ENCODE measurements around the gene TEX26.
A peak's percentile ranks its signal among the peaks of the same experiment; 100 is the strongest.

TEX26 gene

DNA sequence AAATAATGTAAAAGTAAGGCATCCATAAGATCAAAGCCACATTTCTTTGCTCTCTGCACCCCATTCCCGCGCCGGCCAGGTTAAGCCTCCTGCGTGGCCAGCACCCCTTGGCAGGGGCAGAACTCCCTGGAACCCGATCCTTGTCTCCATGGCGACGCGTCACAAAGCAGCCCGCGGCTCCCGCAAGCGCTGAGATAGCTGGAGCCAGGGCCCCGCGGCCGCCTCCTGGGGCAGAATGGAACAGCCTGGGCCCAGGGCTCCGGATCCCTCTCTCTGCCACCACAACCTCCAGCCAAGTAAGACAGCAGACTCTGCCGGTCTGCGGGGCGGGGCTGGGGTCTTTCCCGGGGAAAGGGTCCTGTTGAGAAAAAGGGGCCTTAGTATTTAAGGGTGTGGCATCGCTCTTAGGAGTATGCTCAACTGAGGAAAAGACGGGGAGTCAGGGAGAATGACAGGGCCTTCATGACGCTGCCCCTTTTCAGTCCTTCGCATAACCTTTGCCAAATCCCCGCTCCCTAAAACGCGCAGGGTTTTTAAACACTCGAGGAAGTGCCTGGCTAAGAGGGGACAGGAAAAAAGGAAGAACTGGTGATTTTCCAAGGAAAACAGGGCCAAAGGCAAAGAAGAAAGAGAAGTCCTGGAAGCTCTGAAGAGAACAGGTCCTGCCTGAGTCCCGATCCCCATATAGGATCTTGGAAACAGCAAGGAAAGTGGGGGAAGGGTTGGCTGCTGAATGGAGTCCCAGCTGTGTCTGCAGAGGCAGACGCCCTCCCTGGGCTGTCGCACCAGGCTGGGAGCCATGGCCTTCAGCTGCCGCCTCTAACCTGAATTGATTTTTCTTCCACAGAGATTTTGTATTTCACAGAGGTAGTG, at the start of gene TEX26:
Gene TEX26 (plus strand): TSS at position 176 of the 873 bp plus-strand sequence. CDS start 60 bp downstream, at position 236.
- DNase-seq (ENCODE audit: low read depth in 2 of 2), result no peak

DNA sequence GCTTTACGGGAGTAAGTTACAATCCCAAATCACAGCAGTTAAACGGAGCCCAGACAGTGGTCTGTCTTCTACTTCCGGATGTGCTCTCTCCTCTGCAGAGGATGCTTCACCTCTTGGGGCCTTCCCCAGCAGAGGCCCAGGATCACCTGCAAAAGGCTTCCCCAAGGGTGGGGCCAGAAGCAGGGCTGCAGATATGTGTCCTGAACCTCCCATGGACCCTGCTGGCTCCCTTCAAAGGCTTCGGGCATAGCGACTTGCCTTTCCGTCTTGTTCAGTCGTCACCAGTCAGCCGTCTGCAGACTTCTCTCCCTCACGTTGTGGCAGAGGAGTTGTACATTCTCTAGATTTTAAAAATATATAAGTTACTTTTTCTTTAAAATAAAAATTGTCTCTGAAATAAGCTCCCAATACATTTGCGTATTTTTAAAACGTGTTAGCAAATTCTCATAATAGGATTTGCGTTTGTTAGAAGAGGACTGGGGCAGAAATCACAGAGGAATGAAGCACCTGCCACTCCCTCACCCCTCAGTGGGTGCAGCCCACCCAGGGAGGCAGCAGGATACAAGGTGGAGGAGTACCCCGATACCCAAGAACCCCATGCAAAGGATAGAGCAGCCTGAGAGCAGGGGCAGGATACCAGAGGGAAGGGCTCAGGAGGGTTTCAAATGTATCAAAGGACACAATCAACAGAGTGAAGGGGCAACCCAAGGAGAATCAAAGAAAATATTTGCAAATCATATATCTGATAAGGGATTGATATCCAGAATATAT, 49.3 kb upstream of the TEX26 start:
- DNase-seq (ENCODE audit: low read depth in 2 of 2), result no peak

DNA sequence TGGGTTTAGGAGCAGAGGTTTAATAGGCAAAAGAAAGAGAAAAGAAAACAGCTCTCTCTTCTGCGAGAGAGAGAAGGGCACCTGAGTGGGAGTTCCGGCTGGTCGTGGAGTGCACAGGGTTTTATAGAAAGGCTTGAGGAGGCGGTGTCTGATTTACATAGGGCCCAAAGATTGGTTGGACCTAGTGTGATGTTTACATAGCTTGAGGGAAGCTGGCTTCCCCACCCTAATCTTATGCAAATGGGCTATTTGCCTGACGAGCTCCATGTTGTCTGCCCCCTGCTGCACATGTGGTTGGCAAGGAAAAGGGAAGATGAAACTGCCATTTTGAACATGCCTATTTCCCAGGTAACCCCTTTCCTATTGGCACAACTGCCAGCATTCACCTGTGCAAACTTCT, 47.9 kb upstream of the TEX26 start:
- DNase-seq (ENCODE audit: low read depth in 2 of 2), result no peak

DNA sequence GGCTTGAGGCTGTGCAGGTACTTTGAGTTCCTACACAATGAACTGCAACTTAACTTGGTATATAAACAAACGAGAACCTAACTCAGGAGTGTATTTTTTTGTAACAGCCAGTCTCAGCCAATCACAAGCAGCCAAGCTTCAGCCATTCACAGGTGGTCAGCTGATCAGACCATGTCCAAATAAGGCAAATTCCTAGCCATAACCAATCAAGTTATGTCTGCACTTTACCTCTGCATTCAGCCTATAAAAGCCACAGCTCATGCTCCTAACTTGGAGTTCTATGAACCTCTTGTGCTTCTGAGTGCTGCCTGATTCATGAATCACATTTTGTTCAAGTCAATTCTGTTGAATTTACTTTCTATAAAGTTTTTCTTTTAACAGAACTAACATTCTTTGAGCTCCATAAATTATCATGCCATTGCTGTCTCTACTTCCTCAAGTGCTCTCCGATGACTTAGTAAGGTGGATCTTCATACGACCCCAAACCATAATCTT, 43.2 kb upstream of the TEX26 start:
- DNase-seq (ENCODE audit: low read depth in 2 of 2), result no peak

DNA sequence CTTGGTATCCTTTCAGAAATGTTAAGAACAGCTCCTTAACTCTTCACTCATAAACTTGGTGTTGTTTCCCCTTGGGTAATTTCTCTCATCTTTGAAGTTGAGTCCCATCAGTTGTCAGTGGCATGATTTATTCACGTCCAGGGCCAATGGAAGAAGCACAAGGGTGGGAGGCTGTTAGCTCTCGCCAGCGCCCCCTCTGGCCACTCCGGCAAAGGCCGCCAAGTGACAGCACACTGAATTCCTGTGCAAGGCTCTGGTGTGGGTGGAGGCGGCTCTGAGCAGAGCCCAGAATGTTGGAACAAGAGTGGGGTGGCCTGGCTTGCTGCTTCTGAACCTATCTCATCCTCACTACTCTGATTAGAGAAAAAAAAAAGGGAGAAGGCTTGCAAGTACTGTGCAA, 39.5 kb upstream of the TEX26 start:
- peak in 1 of 2 donors; percentile 15 for DNase-seq (ENCODE audit: low read depth in 2 of 2)

DNA sequence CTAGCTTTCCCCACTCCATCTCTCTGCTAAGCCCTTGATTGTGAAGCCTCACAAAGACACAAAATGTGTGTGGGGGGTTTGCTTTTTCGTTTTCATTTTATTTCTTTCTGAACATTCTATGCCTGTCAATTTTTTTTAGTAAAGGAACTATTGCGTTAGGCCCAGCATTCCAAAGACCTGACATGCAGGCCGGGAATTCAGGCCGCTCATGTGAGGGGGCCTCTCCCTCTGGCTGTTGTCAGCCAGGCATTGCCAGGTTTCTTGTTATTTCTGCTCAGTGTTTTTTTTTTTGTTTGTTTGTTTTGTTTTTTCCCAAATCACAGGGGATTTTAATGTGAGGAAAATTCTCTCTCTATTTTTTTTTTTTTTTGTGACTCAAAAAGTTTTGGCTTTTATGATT, 36.7 kb upstream of the TEX26 start:
- no peak for DNase-seq (ENCODE audit: low read depth in 2 of 2)

DNA sequence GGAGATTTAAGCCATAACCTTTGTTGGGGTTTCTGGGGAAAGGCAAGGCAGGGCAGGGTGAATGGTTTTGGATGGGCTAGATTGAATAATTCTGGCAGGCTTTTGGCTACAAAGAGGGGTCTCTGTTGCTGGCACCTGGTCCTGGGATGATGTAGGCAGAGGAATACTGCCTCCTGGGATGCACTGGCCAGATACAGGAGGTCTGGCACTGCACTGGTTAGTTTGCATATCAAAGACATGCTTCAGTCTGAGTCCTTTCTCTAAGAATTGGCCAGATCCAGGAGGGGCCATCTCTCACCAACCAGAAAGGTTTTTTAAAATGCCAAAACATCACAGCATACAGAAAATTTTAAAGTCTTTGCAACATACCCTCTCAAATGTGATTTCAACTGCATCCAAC, 34.4 kb upstream of the TEX26 start:
- no peak for DNase-seq (ENCODE audit: low read depth in 2 of 2)

DNA sequence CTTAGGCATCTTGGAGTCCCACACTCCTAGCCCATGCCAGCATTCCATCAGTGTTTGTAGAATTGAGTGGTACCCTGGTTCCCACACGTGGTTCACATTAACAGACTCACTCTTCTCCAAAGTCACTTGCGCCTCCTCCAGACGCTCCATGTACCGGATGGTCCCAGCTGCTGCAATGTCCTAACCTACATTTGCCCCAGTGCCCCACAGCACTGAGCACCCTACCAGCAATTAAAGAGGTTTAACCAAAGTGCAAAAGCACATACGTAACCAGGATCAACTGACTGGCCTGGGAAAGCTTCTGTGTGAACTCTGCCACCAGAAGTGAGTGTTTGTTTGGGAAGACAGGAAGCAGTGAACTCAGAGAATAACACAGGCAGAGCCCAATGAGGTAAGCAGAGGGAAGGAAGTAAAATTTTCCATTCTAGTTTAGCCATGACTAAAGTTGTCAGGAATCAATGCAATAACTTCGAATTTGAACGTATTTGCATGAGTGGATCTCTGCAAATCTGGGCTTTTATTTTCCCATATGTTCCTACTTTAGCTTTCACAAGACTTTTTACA, 33.7 kb upstream of the TEX26 start:
- DNase-seq (ENCODE audit: low read depth in 2 of 2), result no peak

DNA sequence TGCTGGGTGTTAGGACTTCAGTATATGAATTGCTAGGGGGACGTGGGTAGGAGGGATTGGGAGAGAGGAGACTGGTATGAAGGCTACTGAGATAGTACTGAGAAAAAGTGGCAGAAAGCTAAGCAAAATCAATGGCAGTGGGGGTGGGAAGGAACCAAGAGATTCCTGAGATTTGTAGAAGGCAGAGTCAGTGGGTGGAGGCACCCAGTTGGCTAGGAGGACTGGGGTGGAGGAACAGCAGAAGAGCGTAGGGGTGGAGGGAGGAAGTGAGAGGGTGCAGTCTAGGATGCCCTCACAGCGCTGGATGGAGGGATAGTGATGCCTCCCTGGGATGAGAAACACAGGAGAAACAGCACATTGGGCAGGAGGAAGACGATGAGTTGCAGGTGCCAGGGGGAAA, 32.0 kb upstream of the TEX26 start:
- DNase-seq (ENCODE audit: low read depth in 2 of 2), result no peak

DNA sequence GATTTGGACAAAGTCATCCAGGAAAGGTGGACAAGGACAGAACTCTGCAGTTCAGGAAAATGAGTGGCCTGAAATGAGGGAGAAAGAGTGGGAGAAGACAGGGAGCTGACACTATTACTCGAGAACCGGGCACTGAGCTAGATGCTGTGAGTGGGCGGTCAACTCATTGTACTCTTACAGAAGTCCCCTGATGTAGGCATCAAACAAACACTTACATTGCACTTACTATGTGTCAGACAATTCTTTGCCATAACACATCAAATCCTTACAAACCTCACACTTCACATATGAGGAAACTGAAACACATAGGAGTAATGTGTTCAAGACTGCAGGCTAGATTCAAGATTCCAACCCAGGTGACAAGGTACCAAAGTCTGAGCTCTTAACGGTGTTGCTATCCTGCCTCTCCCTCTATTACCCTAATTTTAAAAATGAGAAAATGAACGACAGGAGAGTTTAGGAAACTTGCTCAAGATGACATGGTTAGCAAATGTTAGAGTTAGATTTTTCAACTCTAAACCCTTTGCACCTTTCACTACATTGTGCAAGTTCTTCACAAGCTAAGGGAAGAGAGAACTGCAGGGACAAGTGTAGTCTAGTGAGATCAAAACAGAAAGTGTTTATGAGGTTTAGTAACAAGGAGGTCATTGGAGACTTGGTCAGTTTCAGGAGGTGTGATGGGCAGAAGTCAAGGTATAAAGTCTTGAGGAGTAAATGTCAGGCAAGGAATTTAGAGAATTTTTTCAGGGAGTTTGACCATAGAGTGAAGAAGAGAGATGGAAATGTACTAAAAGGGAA, 31.3 kb upstream of the TEX26 start:
- DNase-seq (ENCODE audit: low read depth in 2 of 2), result no peak

DNA sequence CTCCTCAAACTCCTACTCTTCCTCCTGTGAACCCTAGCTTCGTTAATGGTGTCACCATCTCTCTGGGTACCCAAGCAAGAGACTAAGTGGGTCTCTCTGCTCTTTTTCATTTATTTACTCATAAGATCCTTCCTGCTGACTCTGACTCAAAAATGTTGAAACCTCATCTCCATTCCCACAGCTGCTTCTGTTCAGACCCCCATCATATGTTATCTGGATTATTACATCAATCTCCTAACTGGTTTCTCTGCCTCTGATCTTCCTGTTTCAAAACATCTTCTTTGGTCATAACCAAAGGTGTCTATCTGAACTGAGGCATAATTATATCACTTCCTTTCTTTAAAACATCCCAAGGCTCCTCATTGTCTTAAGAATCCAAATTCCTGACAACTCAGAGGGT, 28.4 kb upstream of the TEX26 start:
- DNase-seq (ENCODE audit: low read depth in 2 of 2), result no peak

DNA sequence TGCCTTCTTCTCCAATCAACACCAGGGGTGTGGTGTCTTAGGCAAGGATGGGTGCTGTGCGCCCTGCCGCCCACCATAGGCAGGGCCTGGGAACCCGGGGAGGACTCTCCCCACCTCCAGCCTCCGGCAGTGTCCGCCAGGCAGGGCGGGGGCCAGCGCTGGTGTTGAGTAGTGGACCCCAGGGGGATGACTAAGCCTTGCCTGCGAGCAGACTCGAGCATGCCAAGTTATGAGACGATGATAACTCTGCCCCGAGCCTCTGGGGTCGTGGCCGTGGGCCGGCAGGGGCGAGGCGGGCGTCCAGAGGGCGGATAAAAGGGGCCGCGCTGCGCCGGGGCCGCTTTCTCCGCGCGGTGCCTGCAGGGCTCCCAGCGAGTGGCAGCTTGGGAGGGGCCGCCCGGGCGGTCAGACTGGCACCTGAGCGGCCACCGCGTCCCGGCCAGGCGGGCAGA, 26.5 kb upstream of the TEX26 start, which contains the start of gene MEDAG:
Gene MEDAG (plus strand): TSS at position 340 of the 452 bp plus-strand sequence. CDS start 245 bp downstream, outside the sequence.
- DNase-seq (ENCODE audit: low read depth in 2 of 2), result no peak

DNA sequence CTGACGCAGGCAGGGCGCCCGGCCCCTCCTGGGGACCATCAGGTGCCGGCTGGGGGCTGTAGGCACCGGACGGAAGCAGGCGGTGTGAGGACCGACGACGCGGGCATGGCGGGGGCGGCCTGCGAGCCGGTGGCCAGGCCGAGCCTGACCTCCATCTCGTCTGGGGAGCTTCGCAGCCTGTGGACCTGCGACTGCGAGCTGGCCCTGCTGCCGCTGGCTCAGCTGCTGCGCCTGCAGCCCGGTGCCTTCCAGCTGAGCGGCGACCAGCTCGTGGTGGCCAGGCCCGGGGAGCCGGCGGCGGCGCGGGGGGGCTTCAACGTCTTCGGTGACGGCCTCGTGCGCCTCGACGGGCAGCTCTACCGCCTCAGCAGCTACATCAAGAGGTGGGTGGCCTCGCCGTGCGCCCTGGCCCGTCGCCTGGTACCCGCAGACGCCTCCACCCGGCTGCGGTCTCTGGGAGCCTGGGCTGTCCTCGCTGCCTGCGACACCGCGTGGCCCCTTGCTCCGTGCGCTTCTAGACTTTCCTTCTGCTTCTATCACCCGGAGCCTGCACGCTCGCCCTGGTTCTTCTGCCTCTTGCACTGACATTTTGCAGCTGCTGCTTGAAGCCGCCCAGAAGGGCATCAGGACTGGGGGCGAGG, 25.9 kb upstream of the TEX26 start:
- DNase-seq (ENCODE audit: low read depth in 2 of 2), result no peak

DNA sequence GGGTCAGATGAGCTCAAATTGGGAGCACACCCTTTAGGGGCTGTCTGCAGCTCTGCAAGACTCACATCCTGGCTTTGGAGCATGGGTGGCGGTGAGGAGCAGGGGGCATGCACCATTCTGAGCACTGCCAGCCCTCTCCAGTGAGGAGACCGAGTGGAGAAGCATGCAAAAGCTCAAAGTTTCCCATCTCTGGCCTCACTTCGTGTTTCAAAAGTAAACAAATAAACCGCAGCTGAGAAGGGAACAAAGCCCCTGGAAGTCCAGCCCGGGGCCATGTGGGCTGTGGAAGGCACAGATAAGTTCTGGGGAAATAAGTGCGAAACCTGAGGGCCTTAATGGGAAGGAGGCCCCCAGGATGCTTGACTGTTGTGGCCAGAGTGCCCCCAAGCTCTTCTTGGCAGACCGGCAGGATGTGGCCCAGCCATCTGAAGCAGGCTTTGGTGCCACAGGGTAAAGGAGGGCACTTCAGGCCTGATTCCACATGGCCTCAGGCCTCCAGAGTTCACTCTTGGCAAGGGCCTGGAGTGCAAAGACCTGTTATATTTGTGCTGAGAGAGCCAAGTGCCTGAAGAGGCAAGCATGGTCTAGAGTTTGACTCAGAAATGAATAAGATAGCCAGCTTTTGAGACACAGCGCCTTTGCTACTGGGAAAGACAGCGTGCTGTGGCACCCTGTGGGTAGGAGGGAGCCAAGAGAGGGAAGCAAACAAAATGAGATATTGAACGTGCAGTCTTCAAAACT, 25.2 kb upstream of the TEX26 start:
- no peak for DNase-seq (ENCODE audit: low read depth in 2 of 2)

DNA sequence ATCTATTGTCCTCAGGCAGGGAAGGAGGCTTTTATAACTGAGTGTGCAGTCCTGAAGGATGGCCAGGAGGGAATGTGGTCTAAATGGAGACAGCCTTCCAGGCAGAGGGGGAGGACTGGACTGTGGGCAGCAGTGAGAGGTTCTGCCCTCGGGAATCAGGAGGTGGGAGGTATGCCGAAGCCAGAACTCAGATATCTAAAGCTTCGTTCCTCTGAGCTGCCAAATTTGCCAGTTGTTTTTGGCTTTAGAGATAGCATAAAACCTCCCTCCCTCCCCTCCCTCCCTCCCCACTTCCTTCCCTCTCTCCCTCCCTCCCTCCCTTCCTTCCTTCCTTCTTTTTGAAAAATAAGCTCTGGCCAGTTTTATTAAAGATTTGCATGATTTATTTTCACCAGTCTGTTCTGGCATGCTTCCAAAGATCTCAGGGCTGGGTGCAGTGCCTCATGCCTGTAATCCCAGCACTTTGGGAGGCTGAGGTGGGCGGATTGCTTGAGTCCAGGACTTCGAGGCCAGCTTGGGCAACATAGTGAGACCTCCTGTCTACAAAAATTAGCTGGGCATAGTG, 24.0 kb upstream of the TEX26 start:
- no peak for DNase-seq (ENCODE audit: low read depth in 2 of 2)

DNA sequence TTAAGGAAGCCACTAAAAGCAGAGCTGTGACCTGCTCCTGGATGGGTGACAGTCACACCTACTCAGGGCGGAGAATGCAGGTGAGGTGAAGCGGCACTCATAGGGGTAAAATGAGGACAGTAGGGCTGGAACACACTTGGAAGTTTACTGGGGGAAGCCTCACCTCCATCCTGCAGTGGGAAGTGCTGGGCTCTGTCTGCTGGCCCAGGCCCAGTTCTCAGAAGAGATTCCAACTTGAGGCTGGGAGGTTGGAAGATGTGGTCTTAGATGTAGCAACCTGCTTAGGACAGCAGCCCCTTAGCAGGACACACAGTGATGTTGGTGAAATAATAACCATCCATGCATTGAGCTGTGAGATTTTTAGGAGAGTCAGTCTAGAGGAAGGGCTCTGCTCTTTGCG, 21.8 kb upstream of the TEX26 start:
- no peak for DNase-seq (ENCODE audit: low read depth in 2 of 2)

DNA sequence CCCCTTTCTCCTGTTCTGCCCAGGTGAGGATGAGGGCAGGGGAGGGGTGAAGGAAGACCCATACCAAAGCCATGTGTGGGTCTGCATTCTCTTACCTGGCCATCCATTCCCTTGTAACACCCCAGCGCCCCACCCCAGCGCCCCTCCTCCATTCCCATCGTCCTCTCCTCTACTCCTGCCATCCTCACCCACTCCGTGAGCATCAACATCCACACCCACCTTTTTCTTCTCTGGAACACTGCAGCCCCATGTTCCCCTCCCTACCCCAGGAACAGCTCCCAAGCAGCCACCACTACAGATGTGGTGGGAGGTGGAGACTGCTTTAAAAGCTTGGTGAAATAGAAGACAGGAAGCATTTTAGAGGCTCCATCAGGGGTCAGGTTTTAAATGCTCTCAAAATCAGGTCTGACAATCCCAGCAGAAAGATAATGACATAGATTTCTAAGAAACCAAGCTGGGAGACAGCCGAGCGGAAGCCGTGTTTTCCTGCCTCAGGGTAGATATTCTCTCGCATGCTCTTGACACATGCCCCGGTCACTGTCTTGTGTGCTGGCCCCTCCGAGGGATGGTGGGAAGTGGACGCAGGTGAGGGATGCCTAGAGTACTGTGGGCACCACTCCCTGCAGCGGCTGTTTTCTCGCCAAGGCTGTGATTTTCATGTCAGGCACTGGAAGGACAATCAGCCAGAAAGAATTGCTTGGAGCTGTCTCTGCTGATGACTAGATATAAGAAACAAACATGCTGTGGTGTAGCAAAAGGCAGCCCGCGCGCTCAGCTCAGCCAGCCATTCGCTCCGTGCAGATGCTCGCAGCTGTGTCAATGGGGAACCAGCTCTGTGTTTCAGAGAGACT, 16.5 kb upstream of the TEX26 start:
- no peak for DNase-seq (ENCODE audit: low read depth in 2 of 2)

DNA sequence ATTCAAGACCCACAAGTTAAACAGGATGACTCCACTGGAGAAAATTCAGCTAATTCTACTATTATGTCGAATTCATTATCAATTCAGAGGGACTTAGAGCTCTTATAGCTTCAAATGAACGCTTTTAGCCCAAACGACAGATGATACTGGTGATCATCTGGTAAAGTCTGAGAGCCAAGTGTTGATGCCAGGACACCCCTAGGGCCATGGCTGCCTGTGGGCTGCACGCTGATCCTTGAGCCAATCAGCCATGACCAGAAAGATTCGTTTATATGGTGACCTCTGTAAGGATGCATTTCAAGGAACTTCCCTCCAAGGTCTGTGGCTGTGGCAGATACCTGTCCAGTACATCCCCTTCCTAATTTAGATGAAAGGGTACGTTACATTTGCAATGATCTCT, 15.5 kb upstream of the TEX26 start:
- no peak for DNase-seq (ENCODE audit: low read depth in 2 of 2)
